Keratinocyte (primary cell): ENCODE data around the gene AFAP1L2. TPM values are rescaled to one million over a fixed set of nuclear protein-coding genes. Genes with fewer than 3 reads are reported as not detected.

Source experiments
- DNase-seq: peaks from one replicate; pipeline ENCODE4 v3.0.0-alpha.2; 2011; ENCODE audit warnings: low read depth, missing footprints, low spot score
- FAIRE-seq: peaks from 2 replicates; lab custom pipeline; 2011; peaks lifted over from hg19 to GRCh38; lab: Jason Lieb, UNC
- H2AFZ ChIP-seq: 2 replicates; pipeline ENCODE4 v1.6.0; 2012; ENCODE audit warnings: low read length, control low read depth, inconsistent platforms; ENCODE audit not compliant: control insufficient read depth
- H3K27ac ChIP-seq: 2 replicates; pipeline ENCODE4 v1.5.1; 2011; ENCODE audit warnings: low read length; ENCODE audit not compliant: control insufficient read depth, insufficient read depth
- H3K27me3 ChIP-seq: 3 replicates; pipeline ENCODE4 v1.6.0; 2011; ENCODE audit warnings: low read length; ENCODE audit not compliant: control insufficient read depth, insufficient read depth; ENCODE audit errors: extremely low read depth
- H3K36me3 ChIP-seq, 2 experiments: 2 replicates in 1 of 2; 3 replicates in 1 of 2; pipeline ENCODE4 v1.5.1; 2011; ENCODE audit warnings: low read length in 2 of 2, mild to moderate bottlenecking in 1 of 2; ENCODE audit not compliant: control insufficient read depth in 2 of 2, insufficient read depth in 2 of 2; ENCODE audit errors: extremely low read depth in 1 of 2
- H3K4me1 ChIP-seq: 3 replicates; pipeline ENCODE4 v1.5.1; 2011; ENCODE audit warnings: low read length; ENCODE audit not compliant: control insufficient read depth, insufficient read depth; ENCODE audit errors: extremely low read depth
- H3K4me2 ChIP-seq: 3 replicates; pipeline ENCODE4 v1.6.0; 2011; ENCODE audit warnings: low read depth, low read length; ENCODE audit not compliant: control insufficient read depth, insufficient read depth; ENCODE audit errors: extremely low read depth
- H3K4me3 ChIP-seq, 3 experiments: fragments of 200-600 bp in 1 of 3; sonication (generic) in 1 of 3; 2 replicates in 2 of 3; 3 replicates in 1 of 3; pipeline ENCODE4 v1.5.1; 2011 to 2016; ENCODE audit warnings: low read length in 3 of 3, mild to moderate bottlenecking in 3 of 3, control low read depth in 2 of 3, inconsistent platforms in 1 of 3, low read depth in 1 of 3, mixed read lengths in 1 of 3, mixed run types in 1 of 3, moderate library complexity in 1 of 3; ENCODE audit not compliant: control insufficient read depth in 2 of 3, insufficient read depth in 2 of 3; ENCODE audit errors: extremely low read depth in 1 of 3
- H3K79me2 ChIP-seq: 2 replicates; pipeline ENCODE4 v1.6.0; 2012; ENCODE audit warnings: low read length; ENCODE audit not compliant: control insufficient read depth, insufficient read depth
- H3K9ac ChIP-seq: 3 replicates; pipeline ENCODE4 v1.6.0; 2011; ENCODE audit warnings: low read length; ENCODE audit not compliant: control insufficient read depth, insufficient read depth; ENCODE audit errors: extremely low read depth
- H3K9me1 ChIP-seq: 3 replicates; pipeline ENCODE4 v1.6.0; 2011; ENCODE audit warnings: low read length; ENCODE audit not compliant: control insufficient read depth, insufficient read depth; ENCODE audit errors: extremely low read depth
- H3K9me3 ChIP-seq: 2 replicates; pipeline ENCODE4 v1.5.1; 2012; ENCODE audit warnings: low read depth, low read length; ENCODE audit not compliant: control insufficient read depth
- H4K20me1 ChIP-seq: 3 replicates; pipeline ENCODE4 v1.6.0; 2011; ENCODE audit warnings: low read length; ENCODE audit not compliant: control insufficient read depth, insufficient read depth; ENCODE audit errors: extremely low read depth
- CTCF ChIP-seq, 3 experiments: IDR thresholded peaks in 1 of 3; conservative IDR thresholded peaks in 1 of 3; optimal IDR thresholded peaks in 1 of 3; 2 replicates in 2 of 3; 3 replicates in 1 of 3; pipeline versions ENCODE3 to v1.5.1; 2011; ENCODE audit warnings: low read length in 3 of 3, mild to moderate bottlenecking in 3 of 3, moderate library complexity in 2 of 3, control low read depth in 1 of 3, inconsistent platforms in 1 of 3; ENCODE audit not compliant: insufficient read depth in 2 of 3; ENCODE audit errors: extremely low read depth in 1 of 3
- EZH2 ChIP-seq: IDR thresholded peaks from one replicate; pipeline ENCODE4 v1.6.1; 2012; ENCODE audit warnings: inconsistent platforms, mild to moderate bottlenecking, low read length, moderate library complexity
- dilution Hi-C: fragments of 300-500 bp; cut with MboI; formaldehyde crosslinking; loops from one replicate; pipeline ENCODE4 v1.7.0; 2020; ENCODE audit warnings: low sequenced_read_pairs; ENCODE audit not compliant: extremely low pct_ligation_motif_present
- polyA plus RNA-seq, 5 experiments: library from polyadenylated mRNA; depleted of rRNA in 3 of 5; stranded (reverse) in 3 of 5; stranded (forward) in 1 of 5; unstranded in 1 of 5; fragments of >200 nt; gene quantifications; 1 replicate in 1 of 5; 2 replicates in 3 of 5; 3 replicates in 1 of 5; pipeline versions ENCODE4 v1.2.1 to v1.2.3, GENCODE V29; 2011 to 2012; ENCODE audit warnings: missing spikeins in 2 of 5, low read depth in 1 of 5, low replicate concordance in 1 of 5

AFAP1L2 gene
- polyA plus RNA-seq, 1 donor (not counting 4 experiments of a cell fraction or from before 2014, with no cell fraction given): 40.4 TPM

DNA sequence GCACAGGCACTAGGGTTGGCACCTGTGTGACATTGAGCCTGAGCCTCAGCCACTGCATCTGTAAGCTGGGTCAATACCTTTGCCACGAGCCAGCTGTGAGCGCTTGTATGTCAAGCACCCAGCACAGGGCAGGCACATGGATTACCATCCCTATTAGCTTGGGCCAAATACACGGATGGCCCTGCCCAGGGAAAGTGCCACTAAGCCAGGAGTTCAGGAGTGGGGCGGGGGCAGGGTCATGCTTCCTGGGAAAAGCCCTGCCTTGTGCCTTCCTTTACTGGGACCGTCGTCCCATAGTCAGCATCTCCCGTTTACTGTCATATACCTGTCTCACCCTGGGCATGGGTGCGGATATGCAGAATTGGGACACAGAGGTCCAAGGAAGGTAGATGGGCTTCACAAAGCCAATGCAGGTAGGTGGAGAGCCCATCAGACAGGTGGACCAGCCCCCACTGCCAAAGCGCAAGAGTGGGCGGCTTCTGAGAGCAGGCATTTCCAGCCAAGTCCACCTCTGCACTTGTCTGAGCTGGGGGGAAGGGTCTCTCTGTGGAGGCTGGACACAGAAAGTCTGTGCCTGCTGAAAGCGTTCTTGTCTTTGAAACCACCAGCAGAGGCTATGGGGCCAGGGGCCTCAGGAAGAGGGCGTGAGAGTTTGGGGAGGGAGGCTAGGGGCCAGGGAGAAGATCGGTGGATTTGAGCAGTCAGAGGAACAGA, 92.6 kb downstream of the AFAP1L2 start:
- FAIRE-seq (no peak), DNase-seq (no peak)
- dilution Hi-C loops: no loop called here
- Histone ChIP-seq H3K4me2 (no peak overlapping the region), H3K27me3 (no peaks in the 10 kb centered on the region), H3K9ac (no peak overlapping the region), H3K27ac (no peak overlapping the region), H3K4me1 (peaks cover 6% of the 10 kb centered on the region), H3K4me3 (no peak overlapping the region), H3K36me3 (peaks cover 18 to 47% of the 10 kb centered on the region in 2 experiments), H4K20me1 (no peaks in the 10 kb centered on the region), H2AFZ (no peak overlapping the region), H3K9me3 (no peaks in the 10 kb centered on the region), H3K79me2 (no peaks in the 10 kb centered on the region), H3K9me1 (no peaks in the 10 kb centered on the region)
- no peak for TF ChIP-seq CTCF (optimal IDR thresholded peaks at IDR 0.05 in 1 of 3, IDR thresholded peaks at IDR 0.05 in 1 of 3, conservative IDR thresholded peaks at IDR 0.05 in 1 of 3; ENCODE audit: extremely low read depth in 1 of 3, insufficient read depth in 2 of 3, low read length in 3 of 3)

GRCh38 chr10:114311023-114311422, 93.3 kb downstream of the AFAP1L2 start:
- H3K9ac ChIP-seq: no peak overlapping the region
- no peak for DNase-seq

More at GRCh38 chr10:114311023-114311422, 93.3 kb downstream of the AFAP1L2 start:
- Histone ChIP-seq H2AFZ (no peak overlapping the region), H3K9me3 (no peaks in the 10 kb centered on the region), H3K4me3 (no peak overlapping the region), H3K4me2 (no peak overlapping the region), H3K27ac (no peak overlapping the region), H3K27me3 (no peaks in the 10 kb centered on the region), H3K79me2 (no peaks in the 10 kb centered on the region), H4K20me1 (no peaks in the 10 kb centered on the region), H3K36me3 (peaks cover 18 to 44% of the 10 kb centered on the region in 2 experiments), H3K4me1 (peaks cover 10% of the 10 kb centered on the region), H3K9me1 (no peaks in the 10 kb centered on the region)
- no peak for TF ChIP-seq EZH2
- no peak for TF ChIP-seq CTCF (optimal IDR thresholded peaks at IDR 0.05 in 1 of 3, IDR thresholded peaks at IDR 0.05 in 1 of 3, conservative IDR thresholded peaks at IDR 0.05 in 1 of 3; ENCODE audit: extremely low read depth in 1 of 3, insufficient read depth in 2 of 3, low read length in 3 of 3)
- FAIRE-seq: no peak
- dilution Hi-C loops: no loop called here
